GM06990 (cell line): ENCODE data around the gene IRF1.

ENCODE experiments used
- DNase-seq: peaks from one replicate; pipeline ENCODE4 v3.0.0-alpha.2; 2011; ENCODE audit not compliant: insufficient read length; ENCODE audit errors: extremely low read depth
- H3K27me3 ChIP-seq: replicated peaks from 2 replicates; pipeline ENCODE4 v1.6.0; 2011; ENCODE audit warnings: low read length; ENCODE audit not compliant: control insufficient read depth, insufficient read depth
- H3K36me3 ChIP-seq: 2 replicates; pipeline ENCODE4 v1.5.1; 2011; ENCODE audit warnings: low read length; ENCODE audit not compliant: control insufficient read depth, insufficient read depth
- H3K4me3 ChIP-seq: replicated peaks from 2 replicates; pipeline ENCODE4 v1.5.1; 2011; ENCODE audit warnings: low read depth, mild to moderate bottlenecking, control low read depth, low read length
- TF ChIP-seq, protein P1 (sequence below): IDR thresholded peaks from 2 replicates; pipeline ENCODE4 v1.5.1; 2011; ENCODE audit warnings: low read length, control low read depth, mild to moderate bottlenecking, inconsistent platforms; ENCODE audit not compliant: insufficient read depth, poor library complexity, severe bottlenecking

Gene IRF1

DNA sequence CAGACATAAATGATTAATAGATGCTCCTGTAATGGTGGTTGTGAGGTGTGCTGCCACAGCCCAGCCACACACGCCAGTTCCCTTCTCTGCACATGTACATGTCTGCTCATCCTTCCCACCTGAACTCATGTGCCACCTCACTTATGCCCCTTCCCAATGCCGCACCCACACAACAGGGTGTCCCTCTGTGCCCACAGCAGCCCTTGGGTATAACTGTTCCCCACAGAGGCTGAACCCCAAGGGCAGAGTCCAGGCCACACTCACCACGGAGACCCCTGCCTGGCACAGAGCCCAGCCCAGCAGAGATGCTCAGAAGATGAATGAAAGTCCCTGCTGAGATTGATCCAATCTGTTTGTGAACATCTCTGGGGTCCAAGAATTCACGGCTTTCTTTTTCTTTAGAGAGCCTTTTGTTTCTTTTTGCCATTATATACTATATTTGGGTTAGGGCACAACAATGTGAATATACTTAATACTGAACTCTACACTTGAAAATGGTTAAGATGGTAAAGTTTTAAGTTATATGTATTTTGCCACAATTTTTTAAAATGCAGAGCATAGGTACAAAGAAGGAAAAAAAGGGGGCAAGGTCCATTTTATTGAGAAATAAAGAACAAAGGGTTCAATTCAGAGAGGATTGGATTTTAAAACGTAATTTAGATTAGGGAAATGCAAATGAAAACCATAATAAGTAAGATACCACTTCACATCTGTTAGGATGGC lies 29.6 kb downstream of the IRF1 start:
- Histone ChIP-seq H3K27me3 (no peaks in the 10 kb centered on the region), H3K36me3 (0 out of 2 replicates have a peak, but pooled peaks cover 2% of the 10 kb centered on the region), H3K4me3 (no peak overlapping the region)
- TF ChIP-seq, protein P1, sequence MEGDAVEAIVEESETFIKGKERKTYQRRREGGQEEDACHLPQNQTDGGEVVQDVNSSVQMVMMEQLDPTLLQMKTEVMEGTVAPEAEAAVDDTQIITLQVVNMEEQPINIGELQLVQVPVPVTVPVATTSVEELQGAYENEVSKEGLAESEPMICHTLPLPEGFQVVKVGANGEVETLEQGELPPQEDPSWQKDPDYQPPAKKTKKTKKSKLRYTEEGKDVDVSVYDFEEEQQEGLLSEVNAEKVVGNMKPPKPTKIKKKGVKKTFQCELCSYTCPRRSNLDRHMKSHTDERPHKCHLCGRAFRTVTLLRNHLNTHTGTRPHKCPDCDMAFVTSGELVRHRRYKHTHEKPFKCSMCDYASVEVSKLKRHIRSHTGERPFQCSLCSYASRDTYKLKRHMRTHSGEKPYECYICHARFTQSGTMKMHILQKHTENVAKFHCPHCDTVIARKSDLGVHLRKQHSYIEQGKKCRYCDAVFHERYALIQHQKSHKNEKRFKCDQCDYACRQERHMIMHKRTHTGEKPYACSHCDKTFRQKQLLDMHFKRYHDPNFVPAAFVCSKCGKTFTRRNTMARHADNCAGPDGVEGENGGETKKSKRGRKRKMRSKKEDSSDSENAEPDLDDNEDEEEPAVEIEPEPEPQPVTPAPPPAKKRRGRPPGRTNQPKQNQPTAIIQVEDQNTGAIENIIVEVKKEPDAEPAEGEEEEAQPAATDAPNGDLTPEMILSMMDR = no peak
- no peak for DNase-seq

DNA sequence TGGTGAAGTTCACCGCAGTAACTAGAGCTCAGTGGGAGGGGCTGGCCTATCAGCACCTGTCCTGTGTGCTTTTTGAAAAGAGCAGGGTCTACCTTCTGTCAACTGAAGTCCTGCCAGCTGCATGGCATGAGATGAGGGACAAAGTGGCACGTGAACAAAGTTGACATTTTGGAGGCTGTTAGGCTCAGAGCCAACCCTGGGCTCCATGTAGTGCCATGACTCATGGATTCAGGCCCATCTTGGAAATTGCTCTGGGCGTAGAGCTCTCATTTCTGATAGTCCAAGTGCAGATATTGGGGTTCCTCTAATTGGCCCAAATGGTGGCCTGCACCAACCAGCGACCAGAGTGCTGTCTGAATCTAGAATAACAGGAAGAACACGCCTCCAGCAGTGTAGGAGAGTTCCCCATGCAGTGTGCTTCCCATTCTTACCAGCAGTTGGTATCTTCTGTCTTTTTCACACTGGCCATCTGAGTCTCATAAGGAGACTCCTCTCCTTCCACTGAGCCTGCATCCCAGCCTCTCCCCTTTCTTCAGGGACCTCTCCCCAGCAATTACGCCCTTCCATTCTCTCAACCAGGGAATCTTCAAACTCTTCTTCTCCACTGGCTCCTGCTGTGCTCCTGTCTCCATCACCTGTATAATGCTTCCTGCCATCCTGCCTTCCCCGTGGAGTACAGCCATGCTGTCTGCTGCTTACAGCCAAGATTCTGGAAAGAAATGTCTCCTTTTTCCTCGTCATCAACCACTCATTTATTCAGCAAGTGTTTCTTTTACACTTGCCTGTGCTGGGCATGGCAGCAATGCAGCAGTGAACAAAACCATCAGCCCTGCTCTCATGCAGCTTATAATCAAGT lies 30.4 kb downstream of the IRF1 start:
- TF ChIP-seq, protein P1 = no peak
- Histone ChIP-seq H3K36me3 (0 out of 2 replicates have a peak, but pooled peaks cover 2% of the 10 kb centered on the region), H3K4me3 (no peak overlapping the region), H3K27me3 (no peaks in the 10 kb centered on the region)
- DNase-seq = no peak

- 0 out of 2 replicates have a peak, but pooled peaks cover 4% of the 10 kb centered on the region for H3K36me3 ChIP-seq
- no peak for DNase-seq
- no peaks in the 10 kb centered on the region for H3K27me3 ChIP-seq
- no peak overlapping the region for H3K4me3 ChIP-seq
- TF ChIP-seq, protein P1 = no peak
Measured at GRCh38 chr5:132459031-132459982, 31.3 kb downstream of the IRF1 start.

GRCh38 chr5:132458651-132459030 lies 31.9 kb downstream of the IRF1 start:
- 0 out of 2 replicates have a peak, but pooled peaks cover 5% of the 10 kb centered on the region for H3K36me3 ChIP-seq
- no peak for DNase-seq
- no peaks in the 10 kb centered on the region for H3K27me3 ChIP-seq
- no peak overlapping the region for H3K4me3 ChIP-seq
- TF ChIP-seq, protein P1 = no peak

DNA sequence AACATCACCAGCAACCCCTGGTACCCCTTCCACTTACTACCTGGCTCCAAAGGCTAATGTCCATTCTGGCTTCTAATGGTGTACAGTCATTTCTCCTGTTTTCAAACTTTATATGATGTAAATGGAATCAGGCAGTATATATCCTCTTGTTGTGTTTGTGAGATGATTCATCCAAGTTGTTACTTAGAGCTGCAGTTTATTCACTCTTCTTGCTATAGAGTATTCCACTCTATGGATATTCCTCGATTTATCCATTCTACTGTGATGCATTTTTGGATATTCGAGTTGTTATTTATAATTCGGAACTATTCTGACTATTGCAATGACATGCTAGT lies 32.4 kb downstream of the IRF1 start:
- H3K27me3 ChIP-seq = no peaks in the 10 kb centered on the region
- 0 out of 2 replicates have a peak, but pooled peaks cover 5% of the 10 kb centered on the region for H3K36me3 ChIP-seq
- H3K4me3 ChIP-seq = no peak overlapping the region
- TF ChIP-seq, protein P1 = no peak
- DNase-seq = no peak
